Fibroblast of lung (primary cell): ENCODE data around the gene SRGAP1.

Experiments used
- CTCF ChIP-seq, 2 donors: IDR thresholded peaks in 1 of 2; conservative IDR thresholded peaks in 1 of 2; 1 replicate in 1 of 2; 2 replicates in 1 of 2; pipeline ENCODE4 v1.5.1; 2011 to 2012; ENCODE audit warnings: low read length in 2 of 2, control low read depth in 1 of 2, inconsistent platforms in 1 of 2, low read depth in 1 of 2, mild to moderate bottlenecking in 1 of 2
- EZH2 ChIP-seq: IDR thresholded peaks from 2 replicates; pipeline ENCODE4 v1.5.1; 2012; ENCODE audit warnings: low read length, control low read depth, mild to moderate bottlenecking; ENCODE audit errors: missing control alignments

GRCh38 chr12:63828867-63829266 is 15.6 kb upstream of the SRGAP1 start:
- TF ChIP-seq CTCF (conservative IDR thresholded peaks at IDR 0.05 in 1 of 2, IDR thresholded peaks at IDR 0.05 in 1 of 2; ENCODE audit: low read depth in 1 of 2, low read length in 2 of 2) (no peak), EZH2 (no peak)
